GM18517 (cell line): ENCODE data around the gene HLA-DQA2.
"Not testable (repeated sequence)": the region's sequence is repeated elsewhere in the genome, so short reads cannot be mapped to it uniquely, and the experiment has no call there.

Source experiments
- ATAC-seq: cut with Tn5 transposase; IDR thresholded peaks from one replicate; pipeline ENCODE4 v1.9.1; 2021; ENCODE audit warnings: mild to moderate bottlenecking, moderate library complexity; ENCODE audit not compliant: unreplicated experiment

Gene HLA-DQA2

GRCh38 chr6:32775071-32775470 lies 33.9 kb downstream of the HLA-DQA2 start:
- no peak for ATAC-seq

GRCh38 chr6:32779036-32779435 lies 37.8 kb downstream of the HLA-DQA2 start:
- no peak for ATAC-seq

DNA sequence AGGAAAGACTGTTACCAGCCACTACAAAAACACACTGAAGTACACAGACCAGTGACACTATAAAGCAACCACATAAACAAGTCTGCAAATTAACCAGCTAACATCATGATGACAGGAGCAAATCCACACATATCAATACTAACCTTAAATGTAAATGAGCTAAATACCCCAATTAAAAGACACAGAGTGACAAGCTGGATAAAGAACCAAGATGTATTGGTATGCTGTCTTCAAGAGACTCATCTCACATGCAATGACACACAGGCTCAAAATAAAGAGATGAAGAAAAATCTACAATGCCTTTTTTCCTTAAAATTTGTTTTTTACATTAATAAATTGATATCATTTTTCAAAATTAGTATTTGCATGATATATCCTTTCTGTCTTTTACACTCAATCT lies 41.7 kb downstream of the HLA-DQA2 start:
- ATAC-seq: not testable (repeated sequence)

DNA sequence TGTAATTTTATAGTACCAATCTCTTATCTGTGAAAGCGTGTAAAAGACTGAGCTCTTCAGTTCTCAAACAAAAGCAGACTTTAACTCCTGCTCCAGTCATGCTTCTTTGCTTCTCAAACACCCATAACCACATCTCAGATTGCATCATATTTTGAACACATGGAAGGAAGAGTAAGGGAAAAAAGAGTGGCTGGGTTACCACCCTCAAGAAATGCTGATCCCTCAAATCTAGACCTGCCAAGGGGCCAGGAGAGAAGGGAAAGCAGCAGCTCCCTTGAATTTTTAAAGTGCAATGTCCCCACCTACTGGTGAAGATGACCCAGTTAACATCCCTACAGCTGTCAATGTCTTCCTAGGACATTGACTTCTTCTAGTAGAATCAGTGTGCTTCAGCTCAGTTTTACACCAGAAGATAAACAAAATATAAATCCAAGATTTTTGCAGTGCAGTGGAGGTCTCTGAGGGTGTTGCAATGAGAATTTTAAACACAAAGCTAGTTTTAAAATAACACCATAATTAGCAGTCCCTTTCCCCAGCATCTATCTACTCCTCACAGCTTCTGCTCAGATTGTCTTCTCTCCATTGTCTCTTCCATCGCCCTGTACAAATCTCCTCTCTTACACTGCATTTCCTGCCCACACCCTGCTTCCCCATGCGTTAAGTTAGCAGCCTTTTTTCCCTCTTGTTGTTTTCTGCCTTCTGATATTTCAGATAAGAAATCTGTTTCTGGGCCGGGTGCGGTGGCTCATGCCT lies 44.8 kb downstream of the HLA-DQA2 start:
- no peak for ATAC-seq

- no peak for ATAC-seq
These were observed 49.1 kb downstream of the HLA-DQA2 start for GRCh38 chr6:32790306-32790705.

GRCh38 chr6:32792901-32793435 lies 51.8 kb downstream of the HLA-DQA2 start:
- no peak for ATAC-seq

- ATAC-seq: no peak
These were observed 53.3 kb downstream of the HLA-DQA2 start for GRCh38 chr6:32794510-32794909.
